MM.1S (cell line): ENCODE data around the gene CRTAC1.

ENCODE experiments used
- EZH2 ChIP-seq: fragments of 300-600 bp; sonication (generic); optimal IDR thresholded peaks from 2 replicates; pipeline ENCODE3; 2017; ENCODE audit warnings: low read depth, mild to moderate bottlenecking, antibody characterized with exemption, low read length, mixed read lengths
- EZH2phosphoT487 ChIP-seq: fragments of 300-600 bp; sonication (generic); IDR thresholded peaks from 2 replicates; pipeline ENCODE4 v1.6.1; 2018; ENCODE audit warnings: antibody characterized with exemption, low read length
- TF ChIP-seq, protein P1 (sequence below): fragments of 300-600 bp; sonication (generic); IDR thresholded peaks from 2 replicates; pipeline ENCODE4 v1.5.1; 2016; ENCODE audit warnings: antibody characterized with exemption, low read length, mixed read lengths

GRCh38 chr10:97937928-97938327, 92.5 kb downstream of the CRTAC1 start:
- TF ChIP-seq, protein P1, sequence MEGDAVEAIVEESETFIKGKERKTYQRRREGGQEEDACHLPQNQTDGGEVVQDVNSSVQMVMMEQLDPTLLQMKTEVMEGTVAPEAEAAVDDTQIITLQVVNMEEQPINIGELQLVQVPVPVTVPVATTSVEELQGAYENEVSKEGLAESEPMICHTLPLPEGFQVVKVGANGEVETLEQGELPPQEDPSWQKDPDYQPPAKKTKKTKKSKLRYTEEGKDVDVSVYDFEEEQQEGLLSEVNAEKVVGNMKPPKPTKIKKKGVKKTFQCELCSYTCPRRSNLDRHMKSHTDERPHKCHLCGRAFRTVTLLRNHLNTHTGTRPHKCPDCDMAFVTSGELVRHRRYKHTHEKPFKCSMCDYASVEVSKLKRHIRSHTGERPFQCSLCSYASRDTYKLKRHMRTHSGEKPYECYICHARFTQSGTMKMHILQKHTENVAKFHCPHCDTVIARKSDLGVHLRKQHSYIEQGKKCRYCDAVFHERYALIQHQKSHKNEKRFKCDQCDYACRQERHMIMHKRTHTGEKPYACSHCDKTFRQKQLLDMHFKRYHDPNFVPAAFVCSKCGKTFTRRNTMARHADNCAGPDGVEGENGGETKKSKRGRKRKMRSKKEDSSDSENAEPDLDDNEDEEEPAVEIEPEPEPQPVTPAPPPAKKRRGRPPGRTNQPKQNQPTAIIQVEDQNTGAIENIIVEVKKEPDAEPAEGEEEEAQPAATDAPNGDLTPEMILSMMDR: no peak
- no peak for TF ChIP-seq EZH2
- no peak for TF ChIP-seq EZH2phosphoT487
